NB4 (cell line): ENCODE data around the gene TMPRSS9.
A peak's percentile ranks its signal among the peaks of the same experiment; 100 is the strongest.

Experiments used
- DNase-seq: peaks from one replicate; pipeline ENCODE4 v3.0.0; 2010; ENCODE audit warnings: low read depth
- H3K4me3 ChIP-seq: one replicate; pipeline ENCODE4 v1.5.1; 2011; ENCODE audit warnings: mild to moderate bottlenecking, low read depth, low read length, moderate library complexity
- MYC ChIP-seq: IDR thresholded peaks from 2 replicates; pipeline ENCODE4 v1.6.1; 2011; ENCODE audit warnings: low read depth, low read length
- POLR2A ChIP-seq: IDR thresholded peaks from 2 replicates; pipeline ENCODE4 v1.6.1; 2011; ENCODE audit warnings: mild to moderate bottlenecking; ENCODE audit not compliant: insufficient read length; ENCODE audit errors: extremely low read depth
- TF ChIP-seq, protein P1 (sequence below): IDR thresholded peaks from 2 replicates; pipeline ENCODE4 v1.6.1; 2011; ENCODE audit warnings: low read depth, low read length
- TF ChIP-seq, protein P2 (sequence below): IDR thresholded peaks from one replicate; pipeline ENCODE4 v1.5.1; 2012; ENCODE audit warnings: low read depth, low read length

Gene TMPRSS9

DNA sequence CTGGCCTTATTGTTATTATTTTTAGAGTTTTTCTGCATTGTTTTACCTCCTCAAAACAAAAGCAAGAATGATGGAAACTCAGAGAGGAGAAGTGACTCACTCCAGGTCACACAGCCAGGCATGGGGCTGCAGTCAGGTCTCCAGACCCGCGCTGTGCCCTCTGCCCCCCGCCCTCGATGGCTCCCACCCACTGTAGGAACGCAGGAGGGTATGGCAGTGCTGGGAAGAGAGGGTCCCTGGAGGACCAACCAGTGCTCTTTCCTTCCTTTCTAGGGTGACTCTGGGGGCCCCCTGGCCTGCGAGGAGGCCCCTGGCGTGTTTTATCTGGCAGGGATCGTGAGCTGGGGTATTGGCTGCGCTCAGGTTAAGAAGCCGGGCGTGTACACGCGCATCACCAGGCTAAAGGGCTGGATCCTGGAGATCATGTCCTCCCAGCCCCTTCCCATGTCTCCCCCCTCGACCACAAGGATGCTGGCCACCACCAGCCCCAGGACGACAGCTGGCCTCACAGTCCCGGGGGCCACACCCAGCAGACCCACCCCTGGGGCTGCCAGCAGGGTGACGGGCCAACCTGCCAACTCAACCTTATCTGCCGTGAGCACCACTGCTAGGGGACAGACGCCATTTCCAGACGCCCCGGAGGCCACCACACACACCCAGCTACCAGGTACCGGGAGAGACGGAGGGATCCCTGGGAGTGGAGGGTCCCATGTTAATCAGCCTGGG lies 61.7 kb downstream of the TMPRSS9 start:
- TF ChIP-seq, protein P1, sequence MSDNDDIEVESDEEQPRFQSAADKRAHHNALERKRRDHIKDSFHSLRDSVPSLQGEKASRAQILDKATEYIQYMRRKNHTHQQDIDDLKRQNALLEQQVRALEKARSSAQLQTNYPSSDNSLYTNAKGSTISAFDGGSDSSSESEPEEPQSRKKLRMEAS, result no peak
- no peak for TF ChIP-seq MYC
- TF ChIP-seq POLR2A, result no peak
- TF ChIP-seq, protein P2, sequence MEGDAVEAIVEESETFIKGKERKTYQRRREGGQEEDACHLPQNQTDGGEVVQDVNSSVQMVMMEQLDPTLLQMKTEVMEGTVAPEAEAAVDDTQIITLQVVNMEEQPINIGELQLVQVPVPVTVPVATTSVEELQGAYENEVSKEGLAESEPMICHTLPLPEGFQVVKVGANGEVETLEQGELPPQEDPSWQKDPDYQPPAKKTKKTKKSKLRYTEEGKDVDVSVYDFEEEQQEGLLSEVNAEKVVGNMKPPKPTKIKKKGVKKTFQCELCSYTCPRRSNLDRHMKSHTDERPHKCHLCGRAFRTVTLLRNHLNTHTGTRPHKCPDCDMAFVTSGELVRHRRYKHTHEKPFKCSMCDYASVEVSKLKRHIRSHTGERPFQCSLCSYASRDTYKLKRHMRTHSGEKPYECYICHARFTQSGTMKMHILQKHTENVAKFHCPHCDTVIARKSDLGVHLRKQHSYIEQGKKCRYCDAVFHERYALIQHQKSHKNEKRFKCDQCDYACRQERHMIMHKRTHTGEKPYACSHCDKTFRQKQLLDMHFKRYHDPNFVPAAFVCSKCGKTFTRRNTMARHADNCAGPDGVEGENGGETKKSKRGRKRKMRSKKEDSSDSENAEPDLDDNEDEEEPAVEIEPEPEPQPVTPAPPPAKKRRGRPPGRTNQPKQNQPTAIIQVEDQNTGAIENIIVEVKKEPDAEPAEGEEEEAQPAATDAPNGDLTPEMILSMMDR, result no peak
- no peak overlapping the region for H3K4me3 ChIP-seq
- DNase-seq, result no peak

DNA sequence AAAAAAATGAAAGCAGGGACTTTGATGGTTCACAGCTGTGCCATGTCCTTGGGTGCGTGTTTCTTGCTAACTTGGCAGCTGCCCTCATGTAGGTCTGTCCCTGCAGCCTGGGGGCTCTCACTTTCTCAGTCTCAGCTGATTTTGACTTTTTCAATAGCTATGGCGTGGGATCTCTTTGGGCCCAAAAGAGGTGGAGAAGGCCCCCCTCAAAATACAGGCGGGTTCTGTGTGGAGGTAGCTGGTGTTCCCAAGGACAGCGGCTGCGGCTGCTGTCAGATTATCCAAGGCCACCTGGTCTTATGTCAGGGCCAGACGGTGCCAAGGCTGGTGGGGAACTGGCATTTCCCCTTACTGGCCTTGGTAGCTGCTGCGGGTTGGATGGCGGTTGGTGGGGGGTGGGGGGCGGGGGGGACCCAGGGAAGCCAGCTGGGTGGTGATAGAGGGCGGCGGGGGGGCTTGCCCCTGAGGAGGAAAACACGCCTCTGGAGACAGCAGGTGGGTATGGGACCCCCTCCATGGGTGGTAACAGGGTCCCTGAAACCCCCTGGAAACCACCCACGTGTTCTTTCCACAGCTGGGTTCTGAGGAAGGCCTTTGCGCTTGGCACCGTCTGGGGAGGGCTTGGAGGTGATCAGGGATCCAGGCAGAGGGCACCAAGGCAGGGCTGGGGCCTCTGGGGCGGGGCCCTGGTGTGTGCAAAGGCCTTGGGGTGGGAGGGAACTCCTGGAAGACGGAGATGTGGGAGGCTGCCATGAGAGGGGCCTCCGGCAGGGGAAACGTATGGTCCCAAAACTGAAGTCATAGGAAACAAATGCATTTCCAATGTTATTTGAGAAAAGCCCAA lies 63.2 kb downstream of the TMPRSS9 start:
- no peak for DNase-seq
- TF ChIP-seq POLR2A (no peak), MYC (no peak)
- TF ChIP-seq, protein P1, result no peak
- TF ChIP-seq, protein P2, result no peak
- no peak overlapping the region for H3K4me3 ChIP-seq

DNA sequence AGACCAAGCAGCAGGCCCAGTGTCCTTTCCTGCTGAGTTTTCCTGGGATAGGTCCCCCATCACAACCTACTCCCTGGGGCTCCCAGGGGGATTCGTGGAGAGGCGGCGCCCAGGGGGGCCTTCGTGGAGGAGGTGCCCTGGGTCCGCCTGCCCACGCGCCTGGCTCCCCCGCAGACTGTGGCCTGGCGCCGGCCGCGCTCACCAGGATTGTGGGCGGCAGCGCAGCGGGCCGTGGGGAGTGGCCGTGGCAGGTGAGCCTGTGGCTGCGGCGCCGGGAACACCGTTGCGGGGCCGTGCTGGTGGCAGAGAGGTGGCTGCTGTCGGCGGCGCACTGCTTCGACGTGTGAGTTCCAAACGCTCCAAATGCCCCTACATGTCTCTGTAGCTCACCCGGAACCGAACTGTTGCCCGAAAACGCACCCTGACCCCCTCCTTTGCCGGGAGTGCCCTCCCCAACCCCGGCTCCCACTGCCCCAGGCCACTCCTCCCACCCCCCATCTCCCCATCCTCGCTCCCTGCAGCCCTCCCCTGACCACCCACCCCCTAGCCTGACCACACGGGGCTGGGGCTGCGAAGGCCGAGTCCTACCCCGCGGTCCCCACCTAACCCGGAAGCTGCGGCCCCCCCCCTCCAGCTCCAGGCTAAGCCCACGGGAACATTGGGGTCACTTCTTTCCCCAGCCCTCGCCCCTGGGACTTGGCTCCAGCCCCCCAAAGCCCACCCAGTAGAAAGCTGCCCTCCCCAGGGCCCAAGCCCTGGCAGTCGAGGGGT lies 64.0 kb downstream of the TMPRSS9 start:
- no peak for DNase-seq
- H3K4me3 ChIP-seq, result no peak overlapping the region
- TF ChIP-seq POLR2A (no peak), MYC (no peak)
- TF ChIP-seq, protein P2, result no peak
- TF ChIP-seq, protein P1, result no peak

DNA sequence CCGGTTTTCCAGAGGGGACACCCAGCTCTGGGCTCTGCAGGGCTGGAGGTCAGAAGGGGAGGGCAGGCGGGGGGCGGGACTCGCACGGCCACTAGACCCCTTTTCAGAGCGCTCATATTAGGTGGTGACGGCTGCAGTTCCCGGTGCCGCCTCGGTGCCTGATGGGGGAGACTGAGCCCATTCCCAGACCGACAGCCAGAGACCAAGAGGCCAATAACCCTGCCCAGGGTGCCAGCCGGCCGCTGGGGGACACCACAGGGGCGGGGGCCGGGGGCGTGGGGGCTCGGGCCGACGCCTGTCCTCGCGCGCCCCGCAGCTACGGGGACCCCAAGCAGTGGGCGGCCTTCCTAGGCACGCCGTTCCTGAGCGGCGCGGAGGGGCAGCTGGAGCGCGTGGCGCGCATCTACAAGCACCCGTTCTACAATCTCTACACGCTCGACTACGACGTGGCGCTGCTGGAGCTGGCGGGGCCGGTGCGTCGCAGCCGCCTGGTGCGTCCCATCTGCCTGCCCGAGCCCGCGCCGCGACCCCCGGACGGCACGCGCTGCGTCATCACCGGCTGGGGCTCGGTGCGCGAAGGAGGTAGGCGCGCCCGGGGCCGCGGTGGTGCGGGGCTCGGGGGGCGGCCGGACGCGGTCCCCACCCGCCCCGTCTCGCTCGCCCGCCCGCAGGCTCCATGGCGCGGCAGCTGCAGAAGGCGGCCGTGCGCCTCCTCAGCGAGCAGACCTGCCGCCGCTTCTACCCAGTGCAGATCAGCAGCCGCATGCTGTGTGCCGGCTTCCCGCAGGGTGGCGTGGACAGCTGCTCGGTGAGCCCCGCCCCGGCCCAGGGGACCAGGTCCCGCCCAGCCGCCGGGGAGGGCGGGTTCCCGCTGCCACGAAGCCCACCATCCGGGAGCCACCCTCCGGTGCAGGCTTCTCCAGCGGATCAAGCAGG lies 64.9 kb downstream of the TMPRSS9 start:
- peak overlapping the region; percentile 81 for H3K4me3 ChIP-seq
- no peak for TF ChIP-seq POLR2A
- no peak for TF ChIP-seq MYC
- TF ChIP-seq, protein P2, result no peak
- TF ChIP-seq, protein P1, result no peak
- peak; percentile 68 for DNase-seq
